ENCODE data around the gene RASD1. TPM values are rescaled to one million over a fixed set of nuclear protein-coding genes. Genes with fewer than 3 reads are reported as not detected.
"Not testable (repeated sequence)": the region's sequence is repeated elsewhere in the genome, so short reads cannot be mapped to it uniquely, and the experiment has no call there.

The RASD1 gene
- total RNA-seq, 1 experiment from 2014 or later = 11.0 TPM

- H3K4me1 Mint-ChIP-seq (ENCODE audit: low read depth, unreplicated experiment) = no peaks in the 10 kb centered on the region
- Histone ChIP-seq H3K4me3 (ENCODE audit: low read depth, low read length) (no peak overlapping the region), H3K27me3 (replicated peaks; ENCODE audit: control insufficient read depth, insufficient read depth, low read length) (no peaks in the 10 kb centered on the region), H3K36me3 (ENCODE audit: control insufficient read depth, insufficient read depth, low read length) (no peaks in the 10 kb centered on the region), H3K9me3 (peaks cover 2% of the 10 kb centered on the region; the same call in 1 of the 2 replicates), H3K4me1 (no peaks in the 10 kb centered on the region)
- peaks cover 12% of the 10 kb centered on the region for H3K9me3 Mint-ChIP-seq (ENCODE audit: unreplicated experiment)
- peaks cover 2% of the 10 kb centered on the region for H3K27me3 Mint-ChIP-seq (ENCODE audit: insufficient read depth, unreplicated experiment)
- no peak for DNase-seq
- ChIA-PET CTCF (no interaction called here), POLR2A (no interaction called here)
- H3K36me3 Mint-ChIP-seq (ENCODE audit: insufficient read depth, unreplicated experiment) = peaks cover 8% of the 10 kb centered on the region
- intact Hi-C loops (cut with micrococcal nuclease; ENCODE audit: unreplicated experiment) = no loop called here
- H3K4me3 Mint-ChIP-seq (ENCODE audit: unreplicated experiment) = no peak overlapping the region
- BruUV-seq (replicated peaks) = no TSS peak
- H3K27ac Mint-ChIP-seq (ENCODE audit: unreplicated experiment) = no peak overlapping the region
- no peak for TF ChIP-seq CTCF (IDR thresholded peaks at IDR 0.05; ENCODE audit: insufficient read depth in 1 of 2, low read depth in 1 of 2, low read length in 1 of 2, severe bottlenecking in 1 of 2, unreplicated experiment in 1 of 2)
These were observed 38.5 kb downstream of the RASD1 start for GRCh38 chr17:17457680-17458079.

GRCh38 chr17:17456251-17456650 lies 39.9 kb downstream of the RASD1 start:
- CTCF ChIA-PET = no interaction called here
- H3K27me3 Mint-ChIP-seq (ENCODE audit: insufficient read depth, unreplicated experiment) = peaks cover 2% of the 10 kb centered on the region
- BruUV-seq (replicated peaks) = no TSS peak

GRCh38 chr17:17455173-17455572 lies 41.0 kb downstream of the RASD1 start:
- Histone ChIP-seq H3K27me3 (replicated peaks; ENCODE audit: control insufficient read depth, insufficient read depth, low read length) (no peaks in the 10 kb centered on the region), H3K36me3 (ENCODE audit: control insufficient read depth, insufficient read depth, low read length) (no peaks in the 10 kb centered on the region), H3K4me3 (ENCODE audit: low read depth, low read length) (no peak overlapping the region), H3K9me3 (no peaks in the 10 kb centered on the region; the same call in 1 of the 2 replicates), H3K4me1 (no peaks in the 10 kb centered on the region)
- intact Hi-C loops (cut with micrococcal nuclease; ENCODE audit: unreplicated experiment) = no loop called here
- Mint-ChIP-seq H3K4me3 (ENCODE audit: unreplicated experiment) (no peak overlapping the region), H3K4me1 (ENCODE audit: low read depth, unreplicated experiment) (no peaks in the 10 kb centered on the region), H3K36me3 (ENCODE audit: insufficient read depth, unreplicated experiment) (peaks cover 5% of the 10 kb centered on the region), H3K27ac (ENCODE audit: unreplicated experiment) (no peak overlapping the region), H3K9me3 (ENCODE audit: unreplicated experiment) (peaks cover 7% of the 10 kb centered on the region), H3K27me3 (ENCODE audit: insufficient read depth, unreplicated experiment) (peaks cover 2% of the 10 kb centered on the region)
- no TSS peak for BruUV-seq (replicated peaks)
- no peak for TF ChIP-seq CTCF (IDR thresholded peaks at IDR 0.05; ENCODE audit: insufficient read depth in 1 of 2, low read depth in 1 of 2, low read length in 1 of 2, severe bottlenecking in 1 of 2, unreplicated experiment in 1 of 2)
- CTCF ChIA-PET = no interaction called here
- DNase-seq = no peak
- POLR2A ChIA-PET = no interaction called here

More at GRCh38 chr17:17456251-17456650, 39.9 kb downstream of the RASD1 start:
- no peak for DNase-seq
- peaks cover 8% of the 10 kb centered on the region for H3K36me3 Mint-ChIP-seq (ENCODE audit: insufficient read depth, unreplicated experiment)
- no peak overlapping the region for H3K27ac Mint-ChIP-seq (ENCODE audit: unreplicated experiment)
- POLR2A ChIA-PET = no interaction called here
- no peak for TF ChIP-seq CTCF (IDR thresholded peaks at IDR 0.05; ENCODE audit: insufficient read depth in 1 of 2, low read depth in 1 of 2, low read length in 1 of 2, severe bottlenecking in 1 of 2, unreplicated experiment in 1 of 2)
- H3K4me3 Mint-ChIP-seq (ENCODE audit: unreplicated experiment) = no peak overlapping the region
- H3K9me3 ChIP-seq = peaks cover 2% of the 10 kb centered on the region; the same call in 1 of the 2 replicates
- no peaks in the 10 kb centered on the region for H3K36me3 ChIP-seq (ENCODE audit: control insufficient read depth, insufficient read depth, low read length)
- H3K9me3 Mint-ChIP-seq (ENCODE audit: unreplicated experiment) = peaks cover 12% of the 10 kb centered on the region
- no peaks in the 10 kb centered on the region for H3K4me1 ChIP-seq
- no peaks in the 10 kb centered on the region for H3K4me1 Mint-ChIP-seq (ENCODE audit: low read depth, unreplicated experiment)
- H3K27me3 ChIP-seq (replicated peaks; ENCODE audit: control insufficient read depth, insufficient read depth, low read length) = no peaks in the 10 kb centered on the region
- intact Hi-C loops (cut with micrococcal nuclease; ENCODE audit: unreplicated experiment) = no loop called here
- H3K4me3 ChIP-seq (ENCODE audit: low read depth, low read length) = no peak overlapping the region

GRCh38 chr17:17454700-17455099 lies 41.5 kb downstream of the RASD1 start:
- H3K9me3 Mint-ChIP-seq (ENCODE audit: unreplicated experiment); H3K4me3 Mint-ChIP-seq (ENCODE audit: unreplicated experiment); H3K4me3 ChIP-seq (ENCODE audit: low read depth, low read length); H3K27me3 Mint-ChIP-seq (ENCODE audit: insufficient read depth, unreplicated experiment); H3K36me3 ChIP-seq (ENCODE audit: control insufficient read depth, insufficient read depth, low read length); DNase-seq; BruUV-seq (replicated peaks); H3K9me3 ChIP-seq; H3K4me1 ChIP-seq; H3K4me1 Mint-ChIP-seq (ENCODE audit: low read depth, unreplicated experiment); H3K36me3 Mint-ChIP-seq (ENCODE audit: insufficient read depth, unreplicated experiment); H3K27ac Mint-ChIP-seq (ENCODE audit: unreplicated experiment); intact Hi-C loops (cut with micrococcal nuclease; ENCODE audit: unreplicated experiment); H3K27me3 ChIP-seq (replicated peaks; ENCODE audit: control insufficient read depth, insufficient read depth, low read length); CTCF ChIA-PET; POLR2A ChIA-PET: not testable (repeated sequence)
